Gastrocnemius medialis (tissue), 4 donors: ENCODE data around the gene NEURL2. TPM values are rescaled to one million over a fixed set of nuclear protein-coding genes. Genes with fewer than 3 reads are reported as not detected.

Experiments used
- ATAC-seq, 2 donors: fragments of 150-250 bp; one replicate each; pipeline ENCODE4 v1.9.1; 2016
- DNase-seq, 2 donors: peaks; one replicate each; pipeline ENCODE4 v3.0.0-alpha.2; 2019
- H3K27ac ChIP-seq, 4 donors: fragments of 200-600 bp; sonication (generic); 1 replicate in 1 of 4; 2 replicates in 3 of 4; pipeline ENCODE4 v1.5.1; 2016 to 2018; ENCODE audit warnings: mild to moderate bottlenecking in 2 of 4, moderate library complexity in 1 of 4
- H3K27me3 ChIP-seq, 3 donors: fragments of 200-600 bp; sonication (generic) in 2 of 3; 1 replicate in 1 of 3; 2 replicates in 2 of 3; pipeline versions ENCODE4 v1.5.1 to v1.6.0; 2016 to 2019; ENCODE audit warnings: mild to moderate bottlenecking in 1 of 3, moderate library complexity in 1 of 3
- H3K36me3 ChIP-seq, 2 donors: fragments of 200-600 bp; sonication (generic) in 1 of 2; one replicate each; pipeline ENCODE4 v1.5.1; 2017 to 2018
- H3K4me1 ChIP-seq, 2 donors: fragments of 200-600 bp; sonication (generic) in 1 of 2; one replicate each; pipeline ENCODE4 v1.5.1; 2016 to 2017; ENCODE audit warnings: mild to moderate bottlenecking in 2 of 2
- H3K4me3 ChIP-seq, 4 donors: fragments of 200-600 bp; sonication (generic) in 3 of 4; 1 replicate in 1 of 4; 2 replicates in 3 of 4; pipeline ENCODE4 v1.5.1; 2016 to 2019; ENCODE audit warnings: mild to moderate bottlenecking in 2 of 4
- H3K9me3 ChIP-seq, 3 donors: fragments of 200-600 bp; sonication (generic) in 2 of 3; 1 replicate in 1 of 3; 2 replicates in 2 of 3; pipeline ENCODE4 v1.5.1; 2016 to 2019
- POLR2A ChIP-seq, 2 donors: fragments of 450-650 bp; IDR thresholded peaks; one replicate each; pipeline ENCODE4 v1.6.1; 2017; ENCODE audit warnings: antibody characterized with exemption in 2 of 2, mild to moderate bottlenecking in 2 of 2, moderate library complexity in 2 of 2
- in situ Hi-C, 4 donors: fragments of 200-750 bp; cut with MboI; loops; one replicate each; pipeline versions ENCODE4 v1.15.0 to v1.8.0; 2017; ENCODE audit warnings: low sequenced_read_pairs in 4 of 4
- intact Hi-C: fragments of 100-400 bp; cut with DNase I; formaldehyde crosslinking; loops from one replicate; pipeline ENCODE4 v1.15.1; 2023; ENCODE audit warnings: low total_unique reads
- total RNA-seq, 4 donors: library from RNA; depleted of rRNA; stranded (reverse); fragments of >200 nt; gene quantifications; one replicate each; pipeline versions ENCODE4 v1.1.0 to v1.2.3, GENCODE V29; 2016
- TF ChIP-seq, protein P1 (sequence below), 5 experiments: fragments of 450-650 bp in 3 of 5; fragments of 200-600 bp in 2 of 5; sonication (generic) in 2 of 5; IDR thresholded peaks in 4 of 5; conservative IDR thresholded peaks in 1 of 5; 1 replicate in 4 of 5; 2 replicates in 1 of 5; pipeline ENCODE4 v1.5.1; 2016 to 2019; ENCODE audit warnings: antibody characterized with exemption in 5 of 5, mild to moderate bottlenecking in 3 of 5, moderate library complexity in 3 of 5

The NEURL2 gene
- total RNA-seq, 4 donors from 2014 or later, result 4.9 to 24.1 (median 10.2) TPM

DNA sequence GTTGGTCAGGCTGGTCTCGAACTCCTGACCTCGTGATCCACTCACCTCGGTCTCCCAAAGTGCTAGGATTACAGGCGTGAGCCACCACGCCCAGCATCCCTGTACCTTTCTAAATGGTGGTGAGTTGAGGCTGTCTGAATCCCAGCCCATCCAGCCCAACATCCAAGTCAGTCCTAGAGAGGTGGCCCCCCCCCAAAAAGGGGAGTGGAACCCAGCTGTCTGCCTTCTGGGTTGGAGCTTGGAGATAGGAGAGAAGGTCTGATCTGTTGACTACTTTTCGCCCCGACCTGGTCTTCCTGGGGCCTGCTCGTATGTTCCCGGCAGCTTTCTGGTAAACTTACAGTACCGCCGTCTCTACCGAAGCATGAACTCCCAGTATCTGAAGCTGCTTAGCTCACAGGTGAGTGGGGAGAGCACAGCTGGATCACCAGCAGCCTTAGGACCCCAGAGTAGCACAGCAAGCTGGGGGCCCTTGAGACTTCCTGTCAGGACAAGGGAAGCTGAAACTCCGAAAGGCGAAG, 5.7 kb upstream of the NEURL2 start:
- H3K27me3 ChIP-seq, result no peaks in the 10 kb centered on the region
- DNase-seq (no peak), ATAC-seq (no peak)
- peaks cover 7 to 10% of the 10 kb centered on the region in 2 donors for H3K4me1 ChIP-seq
- no peak overlapping the region for H3K4me3 ChIP-seq
- in situ Hi-C loops, result no loop called here
- H3K27ac ChIP-seq, result no peak overlapping the region
- TF ChIP-seq POLR2A (IDR thresholded peaks at IDR 0.05), result no peak
- TF ChIP-seq, protein P1, sequence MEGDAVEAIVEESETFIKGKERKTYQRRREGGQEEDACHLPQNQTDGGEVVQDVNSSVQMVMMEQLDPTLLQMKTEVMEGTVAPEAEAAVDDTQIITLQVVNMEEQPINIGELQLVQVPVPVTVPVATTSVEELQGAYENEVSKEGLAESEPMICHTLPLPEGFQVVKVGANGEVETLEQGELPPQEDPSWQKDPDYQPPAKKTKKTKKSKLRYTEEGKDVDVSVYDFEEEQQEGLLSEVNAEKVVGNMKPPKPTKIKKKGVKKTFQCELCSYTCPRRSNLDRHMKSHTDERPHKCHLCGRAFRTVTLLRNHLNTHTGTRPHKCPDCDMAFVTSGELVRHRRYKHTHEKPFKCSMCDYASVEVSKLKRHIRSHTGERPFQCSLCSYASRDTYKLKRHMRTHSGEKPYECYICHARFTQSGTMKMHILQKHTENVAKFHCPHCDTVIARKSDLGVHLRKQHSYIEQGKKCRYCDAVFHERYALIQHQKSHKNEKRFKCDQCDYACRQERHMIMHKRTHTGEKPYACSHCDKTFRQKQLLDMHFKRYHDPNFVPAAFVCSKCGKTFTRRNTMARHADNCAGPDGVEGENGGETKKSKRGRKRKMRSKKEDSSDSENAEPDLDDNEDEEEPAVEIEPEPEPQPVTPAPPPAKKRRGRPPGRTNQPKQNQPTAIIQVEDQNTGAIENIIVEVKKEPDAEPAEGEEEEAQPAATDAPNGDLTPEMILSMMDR (IDR thresholded peaks at IDR 0.05 in 4 of 5, conservative IDR thresholded peaks at IDR 0.05 in 1 of 5), result no peak
- no peaks in the 10 kb centered on the region for H3K9me3 ChIP-seq
- peaks cover 0 to 76% of the 10 kb centered on the region in 2 donors for H3K36me3 ChIP-seq
- intact Hi-C loops, result no loop called here

- ATAC-seq (no peak), DNase-seq (no peak)
- Histone ChIP-seq H3K9me3 (no peaks in the 10 kb centered on the region), H3K4me3 (no peak overlapping the region), H3K36me3 (peaks cover 0 to 76% of the 10 kb centered on the region in 2 donors), H3K4me1 (peaks cover 12% of the 10 kb centered on the region in 2 donors), H3K27me3 (no peaks in the 10 kb centered on the region), H3K27ac (no peak overlapping the region)
- intact Hi-C loops (no loop called here), in situ Hi-C loops (no loop called here)
- TF ChIP-seq, protein P1 (IDR thresholded peaks at IDR 0.05 in 4 of 5, conservative IDR thresholded peaks at IDR 0.05 in 1 of 5), result no peak
- no peak for TF ChIP-seq POLR2A (IDR thresholded peaks at IDR 0.05)
Measured at GRCh38 chr20:45894797-45895196, 3.8 kb upstream of the NEURL2 start.

DNA sequence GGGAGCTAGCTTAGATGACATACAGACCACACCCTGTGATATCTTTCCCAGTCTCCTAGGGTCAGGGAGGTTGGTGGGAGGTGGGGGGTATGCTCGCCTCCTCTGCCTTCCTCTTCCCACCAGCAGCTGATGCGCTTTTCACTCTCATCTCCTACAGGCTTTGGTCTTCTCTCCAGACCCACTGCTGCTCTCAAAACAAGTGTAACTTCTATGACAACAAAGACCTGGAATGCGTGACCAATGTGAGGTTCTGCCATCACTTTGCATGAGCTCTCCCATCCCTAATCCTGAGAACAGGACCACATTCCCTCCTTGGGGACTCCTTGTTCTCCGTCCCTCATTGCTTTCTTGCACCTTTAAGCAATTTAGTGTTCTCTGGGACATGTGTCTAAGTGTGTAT, 2.8 kb upstream of the NEURL2 start:
- Histone ChIP-seq H3K27ac (no peak overlapping the region), H3K4me3 (no peak overlapping the region), H3K4me1 (peaks cover 21% of the 10 kb centered on the region in 2 donors), H3K9me3 (no peaks in the 10 kb centered on the region), H3K27me3 (no peaks in the 10 kb centered on the region), H3K36me3 (peaks cover 0 to 66% of the 10 kb centered on the region in 2 donors)
- ATAC-seq, result no peak
- in situ Hi-C loops, result no loop called here
- no peak for TF ChIP-seq POLR2A (IDR thresholded peaks at IDR 0.05)
- TF ChIP-seq, protein P1 (IDR thresholded peaks at IDR 0.05 in 4 of 5, conservative IDR thresholded peaks at IDR 0.05 in 1 of 5), result no peak
- intact Hi-C loops, result no loop called here
- no peak for DNase-seq

- H3K36me3 ChIP-seq, result peaks cover 0 to 57% of the 10 kb centered on the region in 2 donors
- no peaks in the 10 kb centered on the region for H3K27me3 ChIP-seq
- in situ Hi-C loops (no loop called here), intact Hi-C loops (no loop called here)
- TF ChIP-seq POLR2A (IDR thresholded peaks at IDR 0.05), result no peak
- H3K9me3 ChIP-seq, result no peaks in the 10 kb centered on the region
- no peak for DNase-seq
- H3K4me1 ChIP-seq, result peaks cover 22 to 26% of the 10 kb centered on the region in 2 donors
- ATAC-seq, result no peak
- H3K4me3 ChIP-seq, result no peak overlapping the region
- H3K27ac ChIP-seq, result no peak overlapping the region
Measured at GRCh38 chr20:45892828-45893500, 2.0 kb upstream of the NEURL2 start.

DNA sequence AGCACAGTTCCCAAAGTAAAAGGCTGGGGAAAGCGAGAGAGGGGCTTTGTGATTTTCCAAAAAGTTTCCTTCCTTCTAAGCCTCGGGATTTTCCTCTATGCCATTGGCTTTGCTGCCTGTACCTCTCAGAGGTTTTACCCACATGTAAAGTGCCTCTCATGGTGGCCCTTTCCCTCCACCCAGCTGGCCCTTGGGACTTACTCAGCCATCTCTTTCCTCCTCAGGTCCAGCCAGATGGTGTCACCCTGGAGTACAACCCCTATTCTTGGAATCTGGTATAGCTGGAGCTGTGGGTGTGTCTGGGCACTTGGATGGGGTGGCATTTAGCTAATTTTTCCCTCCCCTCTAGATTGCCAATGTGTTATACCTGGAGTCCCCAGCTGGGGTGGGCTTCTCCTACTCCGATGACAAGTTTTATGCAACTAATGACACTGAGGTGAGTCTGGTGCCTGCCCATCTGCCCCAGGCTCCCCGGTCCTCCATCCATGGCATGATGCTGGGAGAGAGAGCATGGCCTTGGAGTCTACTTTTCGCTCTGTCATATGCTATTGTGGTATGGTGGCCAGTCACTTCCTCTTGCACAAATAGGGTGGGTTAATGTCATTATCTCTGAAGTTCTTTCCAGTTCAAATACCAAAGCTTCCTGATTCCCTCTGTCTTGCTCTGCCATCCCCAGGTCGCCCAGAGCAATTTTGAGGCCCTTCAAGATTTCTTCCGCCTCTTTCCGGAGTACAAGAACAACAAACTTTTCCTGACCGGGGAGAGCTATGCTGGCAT, 1.2 kb upstream of the NEURL2 start:
- DNase-seq, result no peak
- Histone ChIP-seq H3K4me3 (peak overlapping the region; percentile 76 to 96 (median 88)), H3K9me3 (no peaks in the 10 kb centered on the region), H3K27ac (peak overlapping the region in 3 of 4 donors; percentile 87 to 97 (median 94)), H3K4me1 (peaks cover 22 to 26% of the 10 kb centered on the region in 2 donors), H3K27me3 (no peaks in the 10 kb centered on the region), H3K36me3 (peaks cover 0 to 53% of the 10 kb centered on the region in 2 donors)
- intact Hi-C loops, result no loop called here
- no peak for ATAC-seq
- TF ChIP-seq, protein P1 (IDR thresholded peaks at IDR 0.05 in 4 of 5, conservative IDR thresholded peaks at IDR 0.05 in 1 of 5), result no peak
- no peak for TF ChIP-seq POLR2A (IDR thresholded peaks at IDR 0.05)
- in situ Hi-C loops, result no loop called here
